ENCODE data around the gene BAIAP2L1. TPM values are rescaled to one million over a fixed set of nuclear protein-coding genes. Genes with fewer than 3 reads are reported as not detected.

Gene BAIAP2L1
- total and polyA plus RNA-seq, 2 of the 8 experiments (the other 6 are each of a cell fraction or from before 2014, with no cell fraction given), result 19.2 to 42.9 TPM

DNA sequence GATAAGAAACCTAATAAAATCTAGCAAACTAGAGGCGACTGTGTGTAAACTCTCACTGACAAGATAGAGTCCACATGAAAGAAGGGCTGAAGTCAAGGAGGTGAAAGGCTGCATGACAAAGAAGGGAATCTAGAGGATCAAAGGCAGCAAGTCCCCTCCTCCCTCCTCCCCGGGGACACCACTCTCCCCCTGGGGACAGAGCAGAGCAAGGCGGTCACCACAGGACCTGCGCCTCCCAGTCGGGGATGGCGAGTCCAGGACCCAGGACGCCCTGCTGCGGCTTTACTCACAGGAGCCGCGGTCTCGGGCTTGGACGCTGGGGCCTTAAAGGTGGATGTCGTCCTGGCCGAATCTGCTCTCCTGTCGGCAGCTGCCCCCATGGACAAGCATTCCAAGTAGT lies 97.0 kb downstream of the BAIAP2L1 start:
- H3K18ac ChIP-seq (ENCODE audit: extremely low read depth, low read length), result no peak overlapping the region
- TF ChIP-seq, protein P1, sequence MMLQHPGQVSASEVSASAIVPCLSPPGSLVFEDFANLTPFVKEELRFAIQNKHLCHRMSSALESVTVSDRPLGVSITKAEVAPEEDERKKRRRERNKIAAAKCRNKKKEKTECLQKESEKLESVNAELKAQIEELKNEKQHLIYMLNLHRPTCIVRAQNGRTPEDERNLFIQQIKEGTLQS (IDR thresholded peaks at IDR 0.05; ENCODE audit: insufficient read depth, low read depth, low read length), result no peak
- TF ChIP-seq CTBP2 (IDR thresholded peaks at IDR 0.05; ENCODE audit: borderline replicate concordance, insufficient read depth, insufficient read length, low read length) (no peak), EP300 (IDR thresholded peaks at IDR 0.05; ENCODE audit: borderline replicate concordance in 1 of 2, low read depth in 2 of 2, low read length in 2 of 2) (no peak), BACH1 (IDR thresholded peaks at IDR 0.05; ENCODE audit: low read length) (no peak), BRCA1 (IDR thresholded peaks at IDR 0.05; ENCODE audit: low read depth, low read length) (no peak), EGR1 (IDR thresholded peaks at IDR 0.05; ENCODE audit: borderline replicate concordance, low read depth, low read length) (no peak), SP2 (IDR thresholded peaks at IDR 0.05; ENCODE audit: low read length) (no peak)
- FAIRE-seq (no peak), DNase-seq (ENCODE audit: low read depth in 1 of 2, low spot score in 2 of 2) (no peak)
- H3K9me3 ChIP-seq (ENCODE audit: insufficient read depth in 2 of 2, low read depth in 1 of 2, low read length in 1 of 2), result no peaks in the 10 kb centered on the region
- no peak overlapping the region for H3K9ac ChIP-seq (replicated peaks in 1 of 4; ENCODE audit: extremely low read depth in 1 of 4, low read depth in 3 of 4, low read length in 3 of 4)
- no peak overlapping the region for H3K4ac ChIP-seq (replicated peaks; ENCODE audit: insufficient read length, low read depth, low read length)
- H3K27me3 ChIP-seq (replicated peaks in 1 of 4; ENCODE audit: control insufficient read depth in 3 of 4, extremely low read depth in 1 of 4, insufficient read depth in 3 of 4, low read length in 3 of 4), result no peaks in the 10 kb centered on the region
- H2BK120ac ChIP-seq (replicated peaks; ENCODE audit: low read depth, low read length), result no peak overlapping the region
- H3K79me2 ChIP-seq (ENCODE audit: control insufficient read depth in 1 of 2, insufficient read depth in 2 of 2, low read length in 2 of 2), result no peaks in the 10 kb centered on the region
- H4K20me1 ChIP-seq (replicated peaks in 1 of 2; ENCODE audit: control insufficient read depth in 1 of 2, insufficient read depth in 2 of 2, low read length in 2 of 2), result peaks cover 0 to 18% of the 10 kb centered on the region in 2 experiments
- peaks cover 15 to 50% (median 27%) of the 10 kb centered on the region in 4 experiments; a peak in 7 of 8 replicates for H3K36me3 ChIP-seq (ENCODE audit: control insufficient read depth in 2 of 4, insufficient read depth in 4 of 4, low read length in 3 of 4)
- H3K4me1 ChIP-seq (replicated peaks in 1 of 4; ENCODE audit: control insufficient read depth in 3 of 4, insufficient read depth in 4 of 4, low read length in 3 of 4), result peaks cover 2 to 5% (median 5%) of the 10 kb centered on the region in 4 experiments; a peak in 4 of 7 replicates
- H2BK12ac ChIP-seq (ENCODE audit: low read depth, low read length), result no peak overlapping the region
- ChIA-PET POLR2A (ENCODE audit: partially characterized antibody) (no interaction called here), CTCF (ENCODE audit: partially characterized antibody) (interaction anchor here (1.4 to 1.5 kb wide), 2 partner anchors 10 to 98 kb away, joined by 8 to 9 read pairs; no protein-coding TSS in a partner anchor)
- H3K4me3 ChIP-seq (ENCODE audit: extremely low read depth in 1 of 4, insufficient read depth in 2 of 4, low read depth in 3 of 4, low read length in 4 of 4), result no peak overlapping the region
- H4K91ac ChIP-seq (replicated peaks; ENCODE audit: insufficient read length, low read length), result no peak overlapping the region
- H3K23ac ChIP-seq (ENCODE audit: insufficient read length), result no peak overlapping the region
- no peak overlapping the region for H2BK5ac ChIP-seq (ENCODE audit: low read depth, low read length)
- 78% methylated on average over 15 of the region's 15 CpGs; no CpG with 5 or more reads in 1 of the 2 experiments for WGBS, 2 experiments (ENCODE audit: extremely low coverage in 1 of 2, insufficient coverage in 1 of 2, insufficient read length in 1 of 2, insufficient replicate concordance in 2 of 2, low coverage in 1 of 2, low lambda C conversion rate in 2 of 2, missing lambda C conversion rate in 1 of 2)
- no peak overlapping the region for H3K4me2 ChIP-seq (ENCODE audit: insufficient read depth in 1 of 2, low read depth in 2 of 2, low read length in 2 of 2)
- H4K8ac ChIP-seq (ENCODE audit: extremely low read depth, insufficient read depth, low read length), result no peak overlapping the region
- no peak overlapping the region for H2BK20ac ChIP-seq (ENCODE audit: low read length)
- H3K27ac ChIP-seq (ENCODE audit: low read depth, low read length), result no peak overlapping the region
- no peak overlapping the region for H2AFZ ChIP-seq (ENCODE audit: low read length)
- H4K5ac ChIP-seq (ENCODE audit: insufficient read length, low read depth, low read length), result no peak overlapping the region
- H2BK15ac ChIP-seq (ENCODE audit: low read length), result no peak overlapping the region
- no peaks in the 10 kb centered on the region for H3K23me2 ChIP-seq (ENCODE audit: low read depth, low read length)
- peaks cover 3% of the 10 kb centered on the region; the same call in 1 of the 2 replicates for H3K79me1 ChIP-seq (ENCODE audit: low read depth, low read length)
- H3K14ac ChIP-seq (ENCODE audit: insufficient read length), result no peak overlapping the region
- no peak overlapping the region for H3K56ac ChIP-seq (replicated peaks; ENCODE audit: insufficient read length, low read depth, low read length)
- H2AK5ac ChIP-seq (ENCODE audit: low read depth, low read length), result no peak overlapping the region
